Activated T-cell treated with anti-CD3 and anti-CD28 coated beads, Interleukin-2, amount 50 U/mL, for 72 hours (primary cell): ENCODE data around the gene SLC24A5. TPM values are rescaled to one million over a fixed set of nuclear protein-coding genes. Genes with fewer than 3 reads are reported as not detected.

Source experiments
- ATAC-seq, 2 donors: fragments of 150-1000 bp; cut with Tn5 transposase; replicated peaks in 1 of 2; 2 replicates each; pipeline ENCODE4 v1.10.0; 2021; ENCODE audit warnings: moderate library complexity in 2 of 2, mild to moderate bottlenecking in 1 of 2
- DNase-seq, 2 donors: peaks; one replicate each; pipeline ENCODE4 v3.0.0; 2021 to 2022; ENCODE audit warnings: mixed read lengths in 1 of 2
- H3K27ac Mint-ChIP-seq: one replicate; pipeline ENCODE4 v1.8.0; 2022; ENCODE audit warnings: mild to moderate bottlenecking, moderate library complexity, mixed read lengths
- H3K27me3 Mint-ChIP-seq: one replicate; pipeline ENCODE4 v1.8.0; 2022; ENCODE audit warnings: low read depth, mixed read lengths
- H3K36me3 Mint-ChIP-seq, 2 donors: one replicate each; pipeline ENCODE4 v1.8.0; 2022; ENCODE audit warnings: mixed read lengths in 2 of 2, mild to moderate bottlenecking in 1 of 2; ENCODE audit not compliant: insufficient read depth in 2 of 2
- H3K4me1 Mint-ChIP-seq: one replicate; pipeline ENCODE4 v1.8.0; 2022; ENCODE audit warnings: low read depth, mixed read lengths
- H3K4me3 Mint-ChIP-seq, 2 donors: one replicate each; pipeline ENCODE4 v1.8.0; 2022; ENCODE audit warnings: mild to moderate bottlenecking in 2 of 2, mixed read lengths in 2 of 2, moderate library complexity in 2 of 2
- H3K9me3 Mint-ChIP-seq, 2 donors: one replicate each; pipeline ENCODE4 v1.8.0; 2022; ENCODE audit warnings: mixed read lengths in 2 of 2
- total RNA-seq, 2 donors: library from RNA; stranded (reverse); gene quantifications; one replicate each; pipeline ENCODE4 v1.2.3, GENCODE V29; 2022

Gene SLC24A5
- total RNA-seq = not detected

- no peak within 1 kb of the TSS for H3K4me3 Mint-ChIP-seq
- no peak within 1 kb of the TSS for H3K27ac Mint-ChIP-seq
- H3K9me3 Mint-ChIP-seq = peaks cover 0 to 3% of the 10 kb centered on the region in 2 donors
- no peaks in the 10 kb centered on the region for H3K36me3 Mint-ChIP-seq
- no peaks in the 10 kb centered on the region for H3K4me1 Mint-ChIP-seq
- DNase-seq = no peak
- peaks cover 13% of the 10 kb centered on the region for H3K27me3 Mint-ChIP-seq
- no peak for ATAC-seq
Measured at GRCh38 chr15:48120745-48121144, at the start of gene SLC24A5. Gene SLC24A5 (plus strand): TSS chr15:48120990. CDS start chr15:48121045, 55 bp downstream.

GRCh38 chr15:48072941-48073340, 47.8 kb upstream of the SLC24A5 start:
- DNase-seq (no peak), ATAC-seq (no peak)
- H3K27me3 Mint-ChIP-seq = peaks cover 12% of the 10 kb centered on the region
- H3K36me3 Mint-ChIP-seq = no peaks in the 10 kb centered on the region
- no peaks in the 10 kb centered on the region for H3K4me1 Mint-ChIP-seq
- peaks cover 1 to 2% of the 10 kb centered on the region in 2 donors for H3K9me3 Mint-ChIP-seq
- H3K27ac Mint-ChIP-seq = no peak overlapping the region
- H3K4me3 Mint-ChIP-seq = no peak overlapping the region

- Mint-ChIP-seq H3K27me3 (peaks cover 13% of the 10 kb centered on the region), H3K4me1 (no peaks in the 10 kb centered on the region), H3K36me3 (no peaks in the 10 kb centered on the region), H3K4me3 (no peak overlapping the region), H3K27ac (no peak overlapping the region), H3K9me3 (peaks cover 1 to 2% of the 10 kb centered on the region in 2 donors)
- DNase-seq (no peak), ATAC-seq (no peak)
Measured at GRCh38 chr15:48073881-48074280, 46.9 kb upstream of the SLC24A5 start.

GRCh38 chr15:48076454-48076853, 44.3 kb upstream of the SLC24A5 start:
- no peak overlapping the region for H3K27ac Mint-ChIP-seq
- no peak for ATAC-seq
- H3K27me3 Mint-ChIP-seq = peaks cover 25% of the 10 kb centered on the region
- H3K9me3 Mint-ChIP-seq = peaks cover 0 to 1% of the 10 kb centered on the region in 2 donors
- DNase-seq = no peak
- H3K36me3 Mint-ChIP-seq = no peaks in the 10 kb centered on the region
- H3K4me1 Mint-ChIP-seq = no peaks in the 10 kb centered on the region
- H3K4me3 Mint-ChIP-seq = no peak overlapping the region

GRCh38 chr15:48077616-48078184, 43.1 kb upstream of the SLC24A5 start:
- Mint-ChIP-seq H3K27ac (no peak overlapping the region), H3K4me3 (no peak overlapping the region), H3K27me3 (peaks cover 30% of the 10 kb centered on the region), H3K9me3 (peaks cover 0 to 4% of the 10 kb centered on the region in 2 donors), H3K36me3 (no peaks in the 10 kb centered on the region), H3K4me1 (no peaks in the 10 kb centered on the region)
- ATAC-seq (no peak), DNase-seq (no peak)

GRCh38 chr15:48084759-48085590, 35.8 kb upstream of the SLC24A5 start:
- Mint-ChIP-seq H3K27ac (no peak overlapping the region), H3K9me3 (peaks cover 0 to 3% of the 10 kb centered on the region in 2 donors), H3K4me1 (no peaks in the 10 kb centered on the region), H3K4me3 (no peak overlapping the region), H3K27me3 (peaks cover 22% of the 10 kb centered on the region), H3K36me3 (no peaks in the 10 kb centered on the region)
- ATAC-seq (no peak), DNase-seq (no peak)

- H3K4me3 Mint-ChIP-seq = no peak overlapping the region
- ATAC-seq (no peak), DNase-seq (no peak)
- H3K27ac Mint-ChIP-seq = no peak overlapping the region
- H3K9me3 Mint-ChIP-seq = peaks cover 0 to 3% of the 10 kb centered on the region in 2 donors
- no peaks in the 10 kb centered on the region for H3K4me1 Mint-ChIP-seq
- H3K36me3 Mint-ChIP-seq = no peaks in the 10 kb centered on the region
- peaks cover 17% of the 10 kb centered on the region for H3K27me3 Mint-ChIP-seq
Measured at GRCh38 chr15:48085591-48085930, 35.2 kb upstream of the SLC24A5 start.

GRCh38 chr15:48086133-48086532, 34.7 kb upstream of the SLC24A5 start:
- no peaks in the 10 kb centered on the region for H3K4me1 Mint-ChIP-seq
- H3K9me3 Mint-ChIP-seq = peaks cover 0 to 3% of the 10 kb centered on the region in 2 donors
- H3K36me3 Mint-ChIP-seq = no peaks in the 10 kb centered on the region
- H3K27me3 Mint-ChIP-seq = peaks cover 16% of the 10 kb centered on the region
- H3K4me3 Mint-ChIP-seq = no peak overlapping the region
- no peak overlapping the region for H3K27ac Mint-ChIP-seq
- ATAC-seq (no peak), DNase-seq (no peak)

- no peaks in the 10 kb centered on the region for H3K4me1 Mint-ChIP-seq
Measured at GRCh38 chr15:48086576-48086975, 34.2 kb upstream of the SLC24A5 start.

GRCh38 chr15:48087844-48088243, 32.9 kb upstream of the SLC24A5 start:
- DNase-seq (no peak), ATAC-seq (no peak)
- Mint-ChIP-seq H3K9me3 (no peaks in the 10 kb centered on the region), H3K4me3 (no peak overlapping the region), H3K36me3 (no peaks in the 10 kb centered on the region), H3K27me3 (peaks cover 11% of the 10 kb centered on the region), H3K4me1 (no peaks in the 10 kb centered on the region), H3K27ac (no peak overlapping the region)

More at GRCh38 chr15:48086576-48086975, 34.2 kb upstream of the SLC24A5 start:
- Mint-ChIP-seq H3K36me3 (no peaks in the 10 kb centered on the region), H3K27me3 (peaks cover 16% of the 10 kb centered on the region), H3K4me3 (no peak overlapping the region), H3K9me3 (peaks cover 0 to 3% of the 10 kb centered on the region in 2 donors), H3K27ac (no peak overlapping the region)
- no peak for ATAC-seq
- DNase-seq = no peak

GRCh38 chr15:48089702-48090101, 31.1 kb upstream of the SLC24A5 start:
- Mint-ChIP-seq H3K4me1 (no peaks in the 10 kb centered on the region), H3K9me3 (no peaks in the 10 kb centered on the region), H3K36me3 (no peaks in the 10 kb centered on the region), H3K27ac (no peak overlapping the region), H3K27me3 (peaks cover under 1% of the 10 kb centered on the region), H3K4me3 (no peak overlapping the region)
- DNase-seq (no peak), ATAC-seq (no peak)

- H3K4me1 Mint-ChIP-seq = no peaks in the 10 kb centered on the region
- no peak for ATAC-seq
- no peak overlapping the region for H3K4me3 Mint-ChIP-seq
- no peaks in the 10 kb centered on the region for H3K9me3 Mint-ChIP-seq
- DNase-seq = no peak
- no peak overlapping the region for H3K27ac Mint-ChIP-seq
- H3K36me3 Mint-ChIP-seq = no peaks in the 10 kb centered on the region
- H3K27me3 Mint-ChIP-seq = no peaks in the 10 kb centered on the region
Measured at GRCh38 chr15:48090115-48090514, 30.7 kb upstream of the SLC24A5 start.

- Mint-ChIP-seq H3K4me3 (no peak overlapping the region), H3K4me1 (no peaks in the 10 kb centered on the region), H3K27ac (no peak overlapping the region), H3K27me3 (no peaks in the 10 kb centered on the region), H3K9me3 (no peaks in the 10 kb centered on the region), H3K36me3 (no peaks in the 10 kb centered on the region)
- no peak for DNase-seq
- ATAC-seq = no peak
Measured at GRCh38 chr15:48090666-48091065, 30.1 kb upstream of the SLC24A5 start.

GRCh38 chr15:48091522-48091921, 29.3 kb upstream of the SLC24A5 start:
- no peak for DNase-seq
- H3K9me3 Mint-ChIP-seq = no peaks in the 10 kb centered on the region
- H3K27me3 Mint-ChIP-seq = no peaks in the 10 kb centered on the region
- no peak overlapping the region for H3K27ac Mint-ChIP-seq
- H3K4me1 Mint-ChIP-seq = no peaks in the 10 kb centered on the region
- ATAC-seq = no peak
- no peak overlapping the region for H3K4me3 Mint-ChIP-seq
- no peaks in the 10 kb centered on the region for H3K36me3 Mint-ChIP-seq
